ENCODE data around the gene POU2F2. TPM values are rescaled to one million over a fixed set of nuclear protein-coding genes. Genes with fewer than 3 reads are reported as not detected.

POU2F2 gene
- polyA plus RNA-seq, 1 experiment = 2.2 TPM

DNA sequence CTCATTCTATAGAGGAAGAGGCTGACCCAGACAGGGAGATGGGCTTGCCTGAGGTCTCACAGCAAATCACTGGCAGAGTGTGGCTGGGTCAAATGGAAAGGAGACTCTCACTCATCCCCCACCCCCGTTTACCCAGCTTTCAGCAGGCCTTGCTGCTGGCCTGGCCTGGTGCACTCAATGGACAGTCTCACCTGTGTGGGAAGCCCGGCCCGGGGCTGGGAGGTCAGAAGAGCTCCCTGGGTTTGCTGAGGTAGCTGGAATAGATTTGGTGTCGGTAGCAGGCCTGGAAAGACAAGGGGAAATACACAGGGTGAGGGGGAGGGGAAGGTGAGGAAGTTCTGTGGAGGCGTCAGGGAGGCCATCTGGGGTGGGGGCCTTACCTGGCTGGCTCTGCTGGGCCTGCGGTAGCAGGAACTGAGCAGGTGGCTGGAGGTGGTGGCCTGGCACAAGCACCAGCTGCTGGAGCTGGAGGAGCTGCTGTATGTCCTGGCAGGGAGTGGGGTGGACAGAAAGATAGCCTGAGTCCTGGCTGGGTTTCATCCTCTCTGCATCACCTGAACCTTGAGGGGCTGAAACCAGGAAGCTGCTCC is 32.8 kb downstream of the POU2F2 start:
- peaks cover 7% of the 10 kb centered on the region for H3K36me3 ChIP-seq (ENCODE audit: control insufficient read depth, insufficient read depth, low read length)
- no peaks in the 10 kb centered on the region for H3K27me3 ChIP-seq (ENCODE audit: control insufficient read depth, insufficient read depth, low read length)
- POLR2A ChIA-PET = no interaction called here
- TF ChIP-seq, protein P1, sequence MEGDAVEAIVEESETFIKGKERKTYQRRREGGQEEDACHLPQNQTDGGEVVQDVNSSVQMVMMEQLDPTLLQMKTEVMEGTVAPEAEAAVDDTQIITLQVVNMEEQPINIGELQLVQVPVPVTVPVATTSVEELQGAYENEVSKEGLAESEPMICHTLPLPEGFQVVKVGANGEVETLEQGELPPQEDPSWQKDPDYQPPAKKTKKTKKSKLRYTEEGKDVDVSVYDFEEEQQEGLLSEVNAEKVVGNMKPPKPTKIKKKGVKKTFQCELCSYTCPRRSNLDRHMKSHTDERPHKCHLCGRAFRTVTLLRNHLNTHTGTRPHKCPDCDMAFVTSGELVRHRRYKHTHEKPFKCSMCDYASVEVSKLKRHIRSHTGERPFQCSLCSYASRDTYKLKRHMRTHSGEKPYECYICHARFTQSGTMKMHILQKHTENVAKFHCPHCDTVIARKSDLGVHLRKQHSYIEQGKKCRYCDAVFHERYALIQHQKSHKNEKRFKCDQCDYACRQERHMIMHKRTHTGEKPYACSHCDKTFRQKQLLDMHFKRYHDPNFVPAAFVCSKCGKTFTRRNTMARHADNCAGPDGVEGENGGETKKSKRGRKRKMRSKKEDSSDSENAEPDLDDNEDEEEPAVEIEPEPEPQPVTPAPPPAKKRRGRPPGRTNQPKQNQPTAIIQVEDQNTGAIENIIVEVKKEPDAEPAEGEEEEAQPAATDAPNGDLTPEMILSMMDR (IDR thresholded peaks at IDR 0.05; ENCODE audit: insufficient read depth, low read depth, low read length) = no peak
- CTCF ChIA-PET = interaction anchor here (3.8 kb wide), 1 partner anchor 9 kb away, joined by 26 read pairs; no protein-coding TSS in a partner anchor
- H3K4me3 ChIP-seq (ENCODE audit: low read depth, low read length) = no peak overlapping the region
- DNase-seq (ENCODE audit: low read depth) = no peak

DNA sequence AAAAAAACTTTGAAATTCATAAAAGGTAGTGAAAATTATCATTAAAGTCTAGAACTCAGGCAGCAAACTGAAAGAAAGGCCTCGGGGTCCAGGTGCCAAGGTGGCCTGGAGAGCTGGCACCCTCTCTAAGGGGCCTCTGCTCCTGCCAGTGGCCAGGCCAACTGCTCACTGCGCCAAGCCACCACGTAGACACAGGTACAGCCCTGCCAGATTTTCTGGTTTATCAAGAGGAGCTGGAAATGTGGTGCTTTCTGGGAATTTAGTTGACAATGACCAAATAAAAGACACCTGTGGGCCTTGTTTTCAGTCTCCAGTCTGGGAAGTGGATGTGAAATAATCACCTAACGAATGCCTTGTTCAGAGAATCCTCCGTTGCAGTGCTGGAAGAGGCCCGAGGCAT is 33.5 kb downstream of the POU2F2 start:
- no peak for DNase-seq (ENCODE audit: low read depth)

DNA sequence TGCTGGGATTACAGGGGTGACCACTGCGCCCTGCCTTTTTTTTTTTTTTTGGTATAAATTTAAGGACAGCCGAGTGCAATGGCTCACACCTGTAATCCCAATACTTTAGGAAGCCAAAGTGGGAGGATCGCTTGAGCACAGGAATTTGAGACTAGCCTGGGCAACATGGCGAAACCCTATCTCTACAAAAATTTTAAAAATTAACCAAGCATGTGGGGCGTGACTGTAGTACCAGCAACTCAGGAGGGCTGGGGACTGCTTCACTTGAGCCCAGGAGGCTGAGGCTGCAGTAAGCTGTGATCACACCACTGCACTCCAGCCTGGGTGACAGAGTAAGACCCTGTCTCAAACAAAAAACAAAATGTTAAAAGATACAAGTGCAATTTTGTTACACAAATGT is 34.8 kb downstream of the POU2F2 start:
- ChIA-PET CTCF (interaction anchor here (1.5 to 3.8 kb wide), 2 partner anchors 11 to 343 kb away, joined by 3 to 26 read pairs; no protein-coding TSS in a partner anchor), POLR2A (no interaction called here)
- Histone ChIP-seq H3K4me3 (ENCODE audit: low read depth, low read length) (no peak overlapping the region), H3K27me3 (ENCODE audit: control insufficient read depth, insufficient read depth, low read length) (no peaks in the 10 kb centered on the region), H3K36me3 (ENCODE audit: control insufficient read depth, insufficient read depth, low read length) (peaks cover 8% of the 10 kb centered on the region)
- no peak for DNase-seq (ENCODE audit: low read depth)
- TF ChIP-seq, protein P1 (IDR thresholded peaks at IDR 0.05; ENCODE audit: insufficient read depth, low read depth, low read length) = no peak

More for the DNA sequence above, 33.5 kb downstream of the POU2F2 start:
- Histone ChIP-seq H3K4me3 (ENCODE audit: low read depth, low read length) (no peak overlapping the region), H3K27me3 (ENCODE audit: control insufficient read depth, insufficient read depth, low read length) (no peaks in the 10 kb centered on the region), H3K36me3 (ENCODE audit: control insufficient read depth, insufficient read depth, low read length) (peaks cover 8% of the 10 kb centered on the region)
- CTCF ChIA-PET = interaction anchor here (3.8 kb wide), 1 partner anchor 10 kb away, joined by 26 read pairs; no protein-coding TSS in a partner anchor
- TF ChIP-seq, protein P1 (IDR thresholded peaks at IDR 0.05; ENCODE audit: insufficient read depth, low read depth, low read length) = no peak
- POLR2A ChIA-PET = no interaction called here

DNA sequence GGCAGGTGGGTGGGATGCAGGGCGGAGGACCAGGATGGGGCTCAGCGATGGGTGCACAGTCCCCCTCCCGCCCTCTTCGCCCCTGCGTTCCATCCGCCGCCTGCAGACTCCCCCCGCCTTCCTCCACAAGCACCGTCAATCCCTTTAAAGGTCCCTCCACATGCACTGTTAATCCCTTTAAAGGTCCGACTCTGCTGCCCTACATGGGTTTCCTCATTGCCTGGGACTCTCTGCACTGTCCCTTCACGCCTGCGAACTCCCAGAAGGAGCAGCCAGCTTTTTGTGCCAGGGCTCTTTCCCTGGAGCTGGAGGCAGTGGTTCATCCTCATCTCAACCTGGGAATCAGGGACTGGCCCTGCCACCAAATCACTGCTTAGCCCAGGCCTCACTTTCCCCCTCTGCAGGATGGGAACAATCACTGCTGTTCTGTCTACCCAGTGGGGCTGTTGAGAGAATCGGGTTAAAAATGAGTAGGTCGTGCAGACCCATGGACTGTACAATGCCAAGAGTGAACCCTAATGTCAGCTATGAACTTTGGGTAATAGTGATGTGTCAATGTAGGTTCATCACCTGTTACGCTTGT is 35.9 kb downstream of the POU2F2 start:
- TF ChIP-seq, protein P1 (IDR thresholded peaks at IDR 0.05; ENCODE audit: insufficient read depth, low read depth, low read length) = no peak
- no peak overlapping the region for H3K4me3 ChIP-seq (ENCODE audit: low read depth, low read length)
- DNase-seq (ENCODE audit: low read depth) = no peak
- H3K36me3 ChIP-seq (ENCODE audit: control insufficient read depth, insufficient read depth, low read length) = peaks cover 8% of the 10 kb centered on the region
- no peaks in the 10 kb centered on the region for H3K27me3 ChIP-seq (ENCODE audit: control insufficient read depth, insufficient read depth, low read length)
- POLR2A ChIA-PET = no interaction called here
- CTCF ChIA-PET = interaction anchor here (0.7 to 3.8 kb wide), 4 partner anchors 13 to 344 kb away, joined by 3 to 26 read pairs (median 5); no protein-coding TSS in a partner anchor

DNA sequence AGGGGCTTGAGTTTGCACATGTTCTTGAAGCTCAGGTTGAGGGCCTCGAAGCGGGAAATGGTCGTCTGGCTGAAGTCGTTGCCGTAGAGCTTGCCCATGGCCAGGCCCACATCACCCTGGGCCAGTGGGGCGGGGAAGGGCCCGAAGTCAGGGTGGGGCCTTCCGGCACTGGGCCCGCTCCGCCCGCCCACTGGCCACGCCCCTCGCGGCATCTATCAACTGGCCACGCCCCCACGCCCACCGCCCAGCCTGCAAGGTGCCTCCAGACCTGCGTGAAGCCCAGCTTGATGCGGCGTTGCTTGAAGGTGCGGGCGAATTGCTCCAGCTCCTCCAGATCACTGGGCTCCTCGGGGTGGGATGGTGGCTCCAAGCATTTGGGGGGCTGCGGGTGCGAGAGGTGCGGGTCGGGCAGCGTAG is 36.4 kb downstream of the POU2F2 start:
- no peak for DNase-seq (ENCODE audit: low read depth)
- no peak overlapping the region for H3K4me3 ChIP-seq (ENCODE audit: low read depth, low read length)
- POLR2A ChIA-PET = no interaction called here
- no peaks in the 10 kb centered on the region for H3K27me3 ChIP-seq (ENCODE audit: control insufficient read depth, insufficient read depth, low read length)
- TF ChIP-seq, protein P1 (IDR thresholded peaks at IDR 0.05; ENCODE audit: insufficient read depth, low read depth, low read length) = no peak
- H3K36me3 ChIP-seq (ENCODE audit: control insufficient read depth, insufficient read depth, low read length) = peaks cover 8% of the 10 kb centered on the region
- CTCF ChIA-PET = interaction anchor here (0.7 to 1.5 kb wide), 3 partner anchors 13 to 344 kb away, joined by 3 to 6 read pairs (median 4); no protein-coding TSS in a partner anchor

Data from BJ (cell line).